GM21423 (cell line): ENCODE data around the gene HIP1.
"Not testable (repeated sequence)": the region's sequence is repeated elsewhere in the genome, so short reads cannot be mapped to it uniquely, and the experiment has no call there.

ENCODE experiments used
- ATAC-seq: cut with Tn5 transposase; IDR thresholded peaks from one replicate; pipeline ENCODE4 v1.9.1; 2021; ENCODE audit warnings: mild to moderate bottlenecking, moderate library complexity; ENCODE audit not compliant: unreplicated experiment

The HIP1 gene

GRCh38 chr7:75717746-75718145, 21.0 kb downstream of the HIP1 start:
- ATAC-seq = not testable (repeated sequence)

- no peak for ATAC-seq
These were observed 21.6 kb downstream of the HIP1 start for GRCh38 chr7:75716992-75717626.

GRCh38 chr7:75715864-75716263, 22.9 kb downstream of the HIP1 start:
- no peak for ATAC-seq

GRCh38 chr7:75712517-75713361, 26.0 kb downstream of the HIP1 start:
- no peak for ATAC-seq

- ATAC-seq = no peak
These were observed 26.9 kb downstream of the HIP1 start for GRCh38 chr7:75711656-75712514.

GRCh38 chr7:75711076-75711475, 27.7 kb downstream of the HIP1 start:
- no peak for ATAC-seq

GRCh38 chr7:75704928-75705327, 33.8 kb downstream of the HIP1 start:
- no peak for ATAC-seq

- no peak for ATAC-seq
These were observed 36.2 kb downstream of the HIP1 start for GRCh38 chr7:75702515-75702914.

- no peak for ATAC-seq
These were observed 38.7 kb downstream of the HIP1 start for GRCh38 chr7:75699993-75700392.

- no peak for ATAC-seq
These were observed 40.4 kb downstream of the HIP1 start for GRCh38 chr7:75698358-75698757.

- no peak for ATAC-seq
These were observed 42.3 kb downstream of the HIP1 start for GRCh38 chr7:75696263-75697037.

GRCh38 chr7:75694638-75695399, 43.9 kb downstream of the HIP1 start:
- no peak for ATAC-seq

GRCh38 chr7:75693668-75694067, 45.1 kb downstream of the HIP1 start:
- ATAC-seq = not testable (repeated sequence)

- no peak for ATAC-seq
These were observed 46.8 kb downstream of the HIP1 start for GRCh38 chr7:75691793-75692543.

GRCh38 chr7:75690121-75690523, 48.6 kb downstream of the HIP1 start:
- ATAC-seq = peak; percentile 49

GRCh38 chr7:75689246-75690099, 49.3 kb downstream of the HIP1 start:
- no peak for ATAC-seq

GRCh38 chr7:75688200-75689136, 50.3 kb downstream of the HIP1 start:
- no peak for ATAC-seq
